ENCODE data around the gene TCF25.

DNA sequence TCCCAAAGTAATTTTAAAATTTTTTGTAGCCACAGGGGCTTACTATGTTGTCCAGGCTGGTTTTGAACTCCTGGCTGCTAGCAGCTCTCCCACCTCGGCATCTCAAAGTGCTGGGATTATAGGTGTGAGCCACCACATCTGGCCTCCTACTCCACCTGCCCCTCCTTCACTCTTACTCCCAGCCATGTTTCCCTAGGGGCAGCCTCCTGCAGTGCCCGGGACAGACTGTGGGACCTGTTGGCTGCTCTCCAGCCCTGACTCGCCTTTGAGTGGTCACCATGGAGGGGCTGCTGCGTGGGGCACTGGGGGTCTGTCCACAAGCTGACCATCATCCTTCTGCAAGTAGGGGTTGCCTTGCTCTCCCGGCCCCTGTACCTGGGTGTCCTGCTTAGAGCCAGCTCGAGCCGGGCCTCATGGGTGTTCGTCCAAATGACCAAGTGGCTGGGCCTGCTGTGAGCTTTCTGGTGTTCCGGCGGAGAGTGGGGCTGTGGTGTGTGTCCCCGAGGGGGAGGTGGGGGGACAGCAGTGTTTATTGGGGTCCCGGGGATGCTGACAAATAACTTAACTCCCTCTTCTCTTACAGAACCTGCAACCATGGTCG is 28.6 kb upstream of the TCF25 start:
- TF ChIP-seq CTCF (IDR thresholded peaks at IDR 0.05; ENCODE audit: insufficient read depth, low read length, poor library complexity, severe bottlenecking) (no peak), EZH2phosphoT487 (conservative IDR thresholded peaks at IDR 0.05; ENCODE audit: low read length) (no peak)

Measured in SU-DHL-6 (cell line).